HTR-8/SVneo (cell line): ENCODE results near the gene WDR91.

ENCODE experiments used
- DNase-seq: peaks from one replicate; pipeline ENCODE4 v3.0.0; 2011; ENCODE audit warnings: low spot score, mixed read lengths; ENCODE audit not compliant: insufficient read length
- FAIRE-seq: peaks from 2 replicates; lab custom pipeline; 2011; peaks lifted over from hg19 to GRCh38; lab: Jason Lieb, UNC

WDR91 gene

GRCh38 chr7:135211179-135211945, at the start of gene WDR91:
Gene WDR91 (minus strand): TSS chr7:135211526. CDS start chr7:135211502, 24 bp downstream.
- peak; percentile 94 for DNase-seq
- no peak for FAIRE-seq

DNA sequence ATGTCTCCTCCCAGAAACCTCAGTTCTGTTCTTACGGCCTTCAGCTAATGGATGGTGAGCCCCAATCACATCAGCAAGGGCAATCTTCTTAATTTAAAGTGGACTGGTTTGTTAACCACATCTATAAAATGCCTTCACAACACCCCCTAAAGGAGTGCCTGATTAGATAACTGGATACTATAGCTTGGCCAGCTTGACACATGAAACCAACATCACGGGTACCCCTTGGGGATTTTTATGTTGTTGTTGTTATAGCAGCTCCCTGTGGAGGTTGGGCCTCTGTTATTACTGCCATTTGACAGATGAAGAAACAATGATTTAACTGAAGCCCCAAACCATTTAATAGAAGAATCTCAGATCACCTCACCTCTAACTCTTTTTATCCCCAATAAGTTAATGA, 49.1 kb upstream of the WDR91 start:
- no peak for FAIRE-seq
- no peak for DNase-seq

DNA sequence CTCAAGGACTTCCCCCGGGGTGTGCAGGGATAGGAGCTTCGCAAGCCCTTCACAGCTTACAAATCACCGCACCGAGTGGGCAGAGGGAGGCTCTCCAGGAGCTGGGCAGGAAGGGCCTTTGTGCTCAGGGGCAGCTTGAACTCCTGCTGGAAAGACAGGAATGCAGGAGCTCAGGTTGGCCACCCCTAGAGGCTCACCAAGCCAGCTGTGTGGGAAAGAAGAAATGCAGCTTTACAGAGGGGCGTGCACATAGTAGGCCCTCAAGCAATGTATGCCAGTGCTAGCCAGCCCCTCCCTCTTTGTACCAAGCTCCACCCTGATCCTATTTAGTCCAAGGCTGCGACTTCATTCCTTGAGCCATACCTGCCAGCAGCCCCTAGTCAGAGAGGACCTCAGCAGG, 48.4 kb upstream of the WDR91 start:
- FAIRE-seq (no peak), DNase-seq (no peak)

DNA sequence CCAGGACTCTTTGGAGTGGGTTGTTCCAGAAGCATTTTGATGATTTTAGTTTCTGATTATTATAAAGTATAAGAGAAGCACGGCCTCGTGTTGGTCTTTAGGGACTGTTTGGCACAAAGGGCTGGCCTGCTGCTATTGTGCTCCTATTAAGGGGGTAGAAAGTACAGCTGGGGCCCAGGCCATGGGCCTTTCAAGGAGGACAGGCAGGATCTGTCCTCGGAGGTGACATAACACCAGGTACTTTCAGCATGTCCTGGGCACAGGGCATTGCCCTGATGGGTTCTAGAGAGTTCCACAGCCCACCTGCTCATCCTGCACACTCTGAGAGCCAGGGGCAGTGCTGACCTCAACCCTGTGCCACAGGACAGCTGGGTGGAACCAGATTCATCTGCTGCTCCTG, 47.3 kb upstream of the WDR91 start:
- FAIRE-seq (no peak), DNase-seq (no peak)

DNA sequence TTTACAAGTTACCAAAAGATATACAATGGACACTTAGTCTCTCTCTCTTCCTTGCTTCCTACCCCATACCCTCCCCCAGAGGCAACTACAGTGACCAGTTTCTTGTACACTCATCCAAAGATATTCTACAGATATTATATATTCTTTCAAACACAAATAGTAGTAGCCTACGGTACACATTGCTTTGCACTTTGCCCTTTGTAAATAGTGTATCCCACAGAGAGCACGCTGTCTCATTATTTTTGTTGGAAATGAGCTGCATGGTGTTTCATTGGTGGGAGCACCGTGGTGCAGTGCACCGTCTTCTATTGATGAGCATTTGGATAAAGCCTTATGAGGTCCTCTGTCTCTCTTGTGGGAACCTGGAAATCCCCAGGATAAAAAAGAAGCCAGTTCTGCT, 46.5 kb upstream of the WDR91 start:
- DNase-seq, result no peak
- no peak for FAIRE-seq

GRCh38 chr7:135253851-135254771, 42.8 kb upstream of the WDR91 start:
- FAIRE-seq (no peak), DNase-seq (peak; percentile 42)

DNA sequence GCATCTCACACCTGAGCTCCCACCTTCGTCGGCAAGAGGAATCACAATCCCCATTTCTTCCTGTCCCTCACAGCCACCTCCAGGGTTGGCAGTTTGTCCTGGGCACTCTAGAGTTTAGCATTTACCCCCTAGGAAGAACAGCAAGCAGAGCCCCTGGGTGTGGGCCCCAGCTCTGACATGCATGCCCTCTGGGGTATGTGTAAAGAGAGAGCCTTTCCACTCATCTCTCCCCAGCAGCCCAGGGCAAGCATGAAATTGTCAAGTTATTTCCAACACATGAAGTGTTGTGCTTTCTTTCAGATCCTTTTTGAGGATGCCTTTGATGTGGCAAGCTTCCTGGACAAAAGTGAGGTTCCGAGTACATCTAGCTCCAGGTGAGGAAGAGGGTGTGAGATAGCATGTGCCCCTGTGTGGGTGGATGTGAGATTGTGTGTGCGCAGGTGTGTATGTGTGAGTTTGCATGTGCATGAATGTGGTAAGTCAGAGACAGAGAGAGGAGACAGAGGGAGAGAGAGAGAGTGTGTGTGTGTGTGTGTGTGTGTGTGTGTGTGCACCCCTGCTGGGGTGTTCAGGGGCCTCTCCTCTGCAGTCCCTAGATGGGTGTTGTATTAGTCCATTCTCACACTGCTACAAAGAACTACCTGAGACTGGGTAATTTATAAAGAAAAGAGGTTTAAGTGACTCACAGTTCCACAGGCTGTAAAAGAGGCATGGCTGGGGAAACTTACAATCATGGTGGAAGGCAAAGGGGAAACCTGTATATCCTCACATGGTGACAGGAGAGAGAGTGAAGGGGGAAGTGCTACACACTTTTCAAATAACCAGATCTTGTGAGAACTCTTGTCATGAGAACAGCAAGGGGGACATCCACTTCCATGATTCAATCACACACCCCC, 40.4 kb upstream of the WDR91 start:
- no peak for FAIRE-seq
- no peak for DNase-seq

DNA sequence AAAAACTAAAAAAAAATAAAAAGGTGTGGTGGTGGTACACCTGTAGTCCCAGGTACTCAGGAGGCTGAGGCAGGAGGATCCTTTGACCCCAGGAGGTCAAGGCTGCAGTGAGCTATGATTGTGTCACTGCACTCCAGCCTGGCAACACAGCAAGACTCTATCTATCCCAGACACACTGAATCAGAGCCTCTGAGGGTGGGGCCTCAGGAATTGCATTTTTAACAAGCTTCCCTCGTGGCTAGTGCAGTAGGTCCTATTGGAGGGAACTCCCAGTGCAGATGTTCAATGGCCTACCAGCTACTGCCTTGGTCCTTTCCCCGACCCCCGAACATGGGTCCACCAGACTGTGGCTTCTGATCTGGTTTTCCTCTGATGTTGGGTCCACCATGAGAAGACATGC, 37.2 kb upstream of the WDR91 start:
- DNase-seq (no peak), FAIRE-seq (no peak)

- no peak for FAIRE-seq
- no peak for DNase-seq
Measured at GRCh38 chr7:135247746-135248471, 36.6 kb upstream of the WDR91 start.

GRCh38 chr7:135246191-135246825, 35.0 kb upstream of the WDR91 start:
- no peak for FAIRE-seq
- DNase-seq, result no peak

DNA sequence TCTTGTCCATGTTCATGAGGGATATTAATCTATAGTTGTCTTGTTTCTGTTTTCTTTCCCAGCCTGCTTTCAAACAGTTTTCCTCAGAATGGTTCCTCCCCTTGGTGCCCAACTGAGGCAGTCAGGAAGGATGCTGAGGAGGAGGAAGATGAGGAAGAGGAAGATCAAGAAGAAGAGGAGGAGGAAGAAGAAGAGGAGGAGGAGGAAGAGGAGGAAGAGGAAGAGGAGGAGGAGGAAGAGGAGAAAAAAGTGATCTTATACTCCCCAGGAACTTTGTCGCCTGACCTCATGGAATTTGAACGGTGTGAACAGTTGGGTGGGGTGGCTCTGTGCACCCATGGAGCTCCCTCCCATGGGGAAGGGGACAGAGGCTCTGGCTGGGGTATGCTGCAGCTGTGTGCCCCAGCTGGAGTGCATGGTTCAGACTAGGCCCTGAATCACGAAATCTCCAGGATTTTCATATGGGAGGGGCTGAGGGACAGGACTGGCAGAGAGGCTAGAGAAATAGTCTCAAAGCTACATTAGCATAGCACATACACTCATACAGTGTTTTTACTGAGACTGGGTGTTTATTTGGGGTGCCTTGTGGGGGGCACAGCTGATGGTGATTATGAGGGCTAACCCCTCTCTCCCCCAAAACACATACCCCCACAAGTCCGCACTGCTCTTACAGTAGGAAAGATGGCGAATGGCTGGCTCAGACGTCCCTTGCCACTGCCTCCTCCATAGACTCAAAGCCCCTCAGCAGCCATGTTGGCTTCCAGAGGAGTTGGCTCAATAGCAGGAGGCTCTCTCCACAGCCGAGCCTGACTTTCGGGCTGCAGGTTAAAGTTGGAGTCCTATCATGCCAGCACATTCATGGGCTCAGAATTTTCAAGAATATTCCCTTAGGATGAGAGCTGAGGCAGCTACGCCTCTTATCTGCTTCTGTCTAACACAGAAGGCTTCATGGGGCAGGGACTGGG, 34.2 kb upstream of the WDR91 start:
- DNase-seq (no peak), FAIRE-seq (no peak)

DNA sequence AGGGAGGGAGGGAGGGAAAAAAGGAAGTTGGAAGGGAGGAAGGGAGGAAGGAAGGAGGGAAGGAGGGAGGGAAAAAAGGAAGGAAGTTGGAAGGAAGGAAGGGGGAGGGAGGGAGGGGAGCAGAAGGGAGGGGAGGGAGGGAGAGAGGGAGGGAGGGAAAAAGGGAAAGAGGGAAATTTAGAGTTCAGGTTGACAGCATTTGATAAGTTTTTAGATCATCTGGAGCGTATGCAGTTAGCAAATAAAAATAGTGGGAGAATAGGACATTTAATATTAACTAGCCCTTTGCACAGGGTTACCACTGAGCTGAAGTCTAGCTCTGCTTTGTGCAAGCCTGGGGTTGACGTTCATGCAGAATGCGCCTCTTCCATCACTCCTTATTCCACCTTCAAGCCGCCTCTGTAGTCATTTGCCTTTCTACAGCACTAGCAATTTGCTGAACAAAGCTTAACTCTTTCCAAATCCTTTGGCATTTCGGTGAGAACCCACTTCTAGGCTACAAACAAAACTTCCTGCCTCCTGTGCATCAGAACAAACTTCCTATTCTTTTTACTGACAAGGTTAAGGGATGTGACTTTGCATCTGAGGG, 30.9 kb upstream of the WDR91 start:
- FAIRE-seq (no peak), DNase-seq (no peak)

GRCh38 chr7:135240441-135240840, 29.1 kb upstream of the WDR91 start:
- FAIRE-seq (no peak), DNase-seq (no peak)

DNA sequence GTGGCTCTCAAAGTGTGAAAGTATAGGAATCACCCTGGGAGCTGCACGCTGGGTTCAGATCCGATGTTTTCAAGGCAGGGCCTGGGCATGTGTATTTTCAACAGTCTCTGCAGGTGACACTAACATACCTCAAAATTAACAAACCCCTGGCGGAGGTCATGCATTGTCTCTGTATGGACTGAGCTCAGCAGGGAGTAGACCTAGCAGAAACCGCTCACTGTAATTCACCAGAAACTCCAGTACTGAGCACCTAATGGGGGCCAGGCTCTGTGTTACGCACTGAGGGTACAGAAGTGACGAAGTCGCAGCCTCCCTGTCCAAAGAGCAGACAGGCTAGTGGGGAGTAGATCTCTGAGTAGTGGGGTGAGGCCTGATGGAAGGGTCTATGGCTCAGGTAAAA, 27.9 kb upstream of the WDR91 start:
- FAIRE-seq, result no peak

DNA sequence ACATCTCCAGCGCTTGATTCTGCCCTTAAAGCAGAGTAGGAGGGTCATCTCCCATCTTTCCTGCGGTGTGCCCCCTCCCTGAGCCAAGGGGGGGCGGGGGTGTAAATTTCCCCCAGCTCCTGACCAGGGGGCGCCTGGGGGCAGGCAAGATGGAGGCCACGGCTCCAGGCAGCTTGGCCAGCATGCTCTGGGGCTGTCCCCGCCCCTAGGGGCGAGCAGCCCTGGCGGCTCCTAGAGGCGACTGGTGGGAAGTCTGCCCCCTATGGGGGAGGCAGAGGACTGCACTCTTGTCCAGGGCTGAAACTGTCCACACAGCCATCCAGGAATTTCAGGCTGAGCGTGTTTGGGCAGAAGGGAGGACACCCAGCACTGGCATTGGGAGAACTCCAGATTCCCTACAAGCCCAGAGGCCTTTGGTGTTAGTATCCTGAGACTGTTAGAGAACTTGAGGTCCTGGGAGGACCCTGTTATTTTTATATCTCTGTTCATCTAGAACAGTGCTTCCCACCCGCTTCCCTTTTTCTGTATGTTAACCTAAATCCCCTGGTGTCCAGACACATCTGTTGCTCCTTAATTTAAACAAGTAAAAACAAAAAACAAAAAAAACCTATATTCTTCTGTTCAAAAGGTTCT, 26.9 kb upstream of the WDR91 start:
- DNase-seq (no peak), FAIRE-seq (no peak)

More for the DNA sequence above, 27.9 kb upstream of the WDR91 start:
- DNase-seq, result no peak

DNA sequence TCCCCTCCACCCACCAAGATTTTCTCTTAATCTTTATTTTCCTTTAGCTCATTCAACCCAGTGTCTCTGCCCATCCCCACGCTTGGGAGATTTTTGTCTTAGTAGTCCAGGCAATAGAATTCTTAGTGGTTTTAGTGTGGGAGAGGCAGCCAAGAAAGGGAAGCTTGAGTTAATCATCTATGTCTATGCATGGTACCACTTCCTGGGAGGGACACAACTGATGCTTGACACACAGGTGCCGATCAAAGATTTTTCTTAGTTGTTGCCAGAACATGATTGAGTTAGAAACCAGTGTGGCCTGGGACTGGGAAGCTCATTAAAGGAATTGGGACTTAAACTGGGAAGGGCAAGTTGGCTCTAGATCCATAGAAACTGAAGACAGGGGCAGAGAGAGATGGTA, 25.4 kb upstream of the WDR91 start:
- DNase-seq, result no peak
- FAIRE-seq, result no peak

- DNase-seq, result no peak
- no peak for FAIRE-seq
Measured at GRCh38 chr7:135235841-135236240, 24.5 kb upstream of the WDR91 start.
